Osteoblast (primary cell): ENCODE data around the gene HOXA9. TPM values are rescaled to one million over a fixed set of nuclear protein-coding genes. Genes with fewer than 3 reads are reported as not detected.
A peak's percentile ranks its signal among the peaks of the same experiment; 100 is the strongest.

ENCODE experiments used
- DNase-seq: peaks from one replicate; pipeline ENCODE4 v3.0.0; 2011; ENCODE audit warnings: low spot score, mixed read lengths; ENCODE audit not compliant: insufficient read length; ENCODE audit errors: missing footprints
- H2AFZ ChIP-seq: 2 replicates; pipeline ENCODE4 v1.6.0; 2011; ENCODE audit warnings: mild to moderate bottlenecking, low read length
- H3K27ac ChIP-seq: 2 replicates; pipeline ENCODE4 v1.5.1; 2011; ENCODE audit warnings: mild to moderate bottlenecking, low read depth, low read length, moderate library complexity
- H3K27me3 ChIP-seq: 2 replicates; pipeline ENCODE4 v1.6.0; 2012; ENCODE audit warnings: mild to moderate bottlenecking, control low read depth, inconsistent platforms, low read length, moderate library complexity; ENCODE audit not compliant: insufficient read depth
- H3K36me3 ChIP-seq: 2 replicates; pipeline ENCODE4 v1.5.1; 2011; ENCODE audit warnings: mild to moderate bottlenecking, low read length, control low read depth, moderate library complexity; ENCODE audit not compliant: insufficient read depth
- H3K4me1 ChIP-seq: 2 replicates; pipeline ENCODE4 v1.5.1; 2011; ENCODE audit warnings: mild to moderate bottlenecking, low read length, control low read depth, moderate library complexity; ENCODE audit not compliant: insufficient read depth
- H3K4me2 ChIP-seq: 2 replicates; pipeline ENCODE4 v1.6.0; 2011; ENCODE audit warnings: mild to moderate bottlenecking, low read length; ENCODE audit not compliant: insufficient read depth
- H3K4me3 ChIP-seq: fragments of 200-600 bp; sonication (generic); 3 replicates; pipeline ENCODE4 v1.5.1; 2012; ENCODE audit warnings: mild to moderate bottlenecking, low read length, inconsistent platforms; ENCODE audit not compliant: insufficient read depth
- H3K79me2 ChIP-seq: 2 replicates; pipeline ENCODE4 v1.6.0; 2012; ENCODE audit warnings: mild to moderate bottlenecking, low read length, control low read depth, inconsistent platforms; ENCODE audit not compliant: insufficient read depth
- H3K9me3 ChIP-seq: 2 replicates; pipeline ENCODE4 v1.5.1; 2011; ENCODE audit warnings: low read depth, low read length, control low read depth
- H4K20me1 ChIP-seq: 2 replicates; pipeline ENCODE4 v1.6.0; 2012; ENCODE audit warnings: mild to moderate bottlenecking, low read length, control low read depth; ENCODE audit not compliant: insufficient read depth
- CTCF ChIP-seq: IDR thresholded peaks from 2 replicates; pipeline ENCODE4 v1.5.1; 2011; ENCODE audit warnings: mild to moderate bottlenecking, low read depth, low read length, moderate library complexity; ENCODE audit errors: extremely low read depth
- total RNA-seq: library from RNA; depleted of rRNA; stranded (reverse); fragments of >200 nt; gene quantifications from 2 replicates; pipeline ENCODE4 v1.2.3, GENCODE V29; 2012

Gene HOXA9
- total RNA-seq, 1 donor: 19.5 TPM

- no peak for TF ChIP-seq CTCF
- peak; percentile 36 for DNase-seq
- H3K27me3 ChIP-seq: no peaks in the 10 kb centered on the region
- H3K4me2 ChIP-seq: no peak overlapping the region
- peaks cover 21% of the 10 kb centered on the region for H3K4me1 ChIP-seq
- H2AFZ ChIP-seq: no peak overlapping the region
- peaks cover 4% of the 10 kb centered on the region for H4K20me1 ChIP-seq
- peak overlapping the region; percentile 10 for H3K27ac ChIP-seq
- H3K4me3 ChIP-seq: no peak overlapping the region
- H3K9me3 ChIP-seq: no peaks in the 10 kb centered on the region
- peaks cover 59% of the 10 kb centered on the region for H3K36me3 ChIP-seq
- peaks cover 92% of the 10 kb centered on the region for H3K79me2 ChIP-seq
Measured at GRCh38 chr7:27143950-27144780, 21.2 kb downstream of the HOXA9 start.

DNA sequence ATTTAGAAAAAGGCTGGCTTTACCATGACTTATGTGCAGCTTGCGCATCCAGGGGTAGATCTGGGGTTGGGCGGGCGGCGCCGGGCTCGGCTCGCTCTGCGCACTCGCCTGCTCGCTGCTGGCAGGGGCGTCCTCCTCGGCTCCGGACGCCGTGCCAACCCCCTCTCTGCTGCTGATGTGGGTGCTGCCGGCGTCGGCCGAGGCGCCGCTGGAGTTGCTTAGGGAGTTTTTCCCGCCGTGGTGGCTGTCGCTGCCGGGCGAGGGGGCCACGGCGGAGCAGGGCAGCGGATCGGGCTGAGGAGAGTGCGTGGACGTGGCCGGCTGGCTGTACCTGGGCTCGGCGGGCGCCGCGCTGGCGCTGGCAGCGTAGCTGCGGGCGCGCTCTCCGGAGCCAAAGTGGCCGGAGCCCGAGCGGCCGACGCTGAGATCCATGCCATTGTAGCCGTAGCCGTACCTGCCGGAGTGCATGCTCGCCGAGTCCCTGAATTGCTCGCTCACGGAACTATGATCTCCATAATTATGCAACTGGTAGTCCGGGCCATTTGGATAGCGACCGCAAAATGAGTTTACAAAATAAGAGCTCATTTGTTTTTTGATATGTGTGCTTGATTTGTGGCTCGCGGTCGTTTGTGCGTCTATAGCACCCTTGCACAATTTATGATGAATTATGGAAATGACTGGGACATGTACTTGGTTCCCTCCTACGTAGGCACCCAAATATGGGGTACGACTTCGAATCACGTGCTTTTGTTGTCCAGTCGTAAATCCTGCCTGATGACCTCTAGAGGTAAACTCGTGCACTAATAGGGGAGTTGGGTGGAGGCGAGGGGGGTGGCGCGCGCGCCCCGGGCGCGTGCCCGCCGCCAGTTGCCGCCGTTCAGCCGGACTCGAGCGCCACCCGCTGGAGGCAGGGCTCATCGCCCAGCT, 22.1 kb downstream of the HOXA9 start, which contains the start of gene HOXA5:
TSS of gene HOXA5 (minus strand) at position 659 of the 927 bp plus-strand sequence. CDS start at position 585, 74 bp downstream.
- Histone ChIP-seq H2AFZ (no peak within 1 kb of the TSS), H3K4me1 (peaks cover 14% of the 10 kb centered on the region), H3K36me3 (peaks cover 59% of the 10 kb centered on the region), H3K27ac (peak within 1 kb of the TSS; percentile 37), H3K4me2 (peak within 1 kb of the TSS; percentile 59), H4K20me1 (peaks cover 4% of the 10 kb centered on the region), H3K27me3 (no peaks in the 10 kb centered on the region), H3K4me3 (peak within 1 kb of the TSS; percentile 63), H3K9me3 (no peaks in the 10 kb centered on the region), H3K79me2 (peaks cover 92% of the 10 kb centered on the region)
- peak; percentile 96 for DNase-seq
- TF ChIP-seq CTCF: peak; percentile 37

DNA sequence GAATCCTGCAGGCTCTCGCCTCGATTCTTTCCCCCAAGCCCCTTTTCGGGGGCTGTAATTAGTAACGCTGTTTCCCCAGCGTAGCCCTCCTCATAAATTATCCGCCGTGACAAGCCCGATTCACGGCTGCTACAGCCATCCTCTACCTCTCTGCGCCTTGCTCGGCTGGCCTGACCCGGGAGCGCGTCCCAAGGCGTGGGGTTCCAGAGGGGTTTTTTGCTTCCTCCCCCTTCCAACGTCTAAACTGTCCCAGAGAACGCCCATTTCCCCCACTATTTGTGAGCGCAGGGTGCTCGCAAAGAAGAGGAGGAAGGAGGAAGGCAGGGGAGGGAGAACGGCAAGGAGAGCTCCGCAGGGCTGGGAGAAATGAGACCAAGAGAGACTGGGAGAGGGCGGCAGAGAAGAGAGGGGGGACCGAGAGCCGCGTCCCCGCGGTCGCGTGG, 22.7 kb downstream of the HOXA9 start:
- Histone ChIP-seq H3K9me3 (no peaks in the 10 kb centered on the region), H3K36me3 (peaks cover 59% of the 10 kb centered on the region), H3K27me3 (no peaks in the 10 kb centered on the region), H3K27ac (peak overlapping the region; percentile 37), H3K4me2 (peak overlapping the region; percentile 43), H3K4me3 (peak overlapping the region; percentile 63), H2AFZ (no peak overlapping the region), H3K4me1 (peaks cover 16% of the 10 kb centered on the region), H3K79me2 (peaks cover 90% of the 10 kb centered on the region), H4K20me1 (peaks cover 4% of the 10 kb centered on the region)
- TF ChIP-seq CTCF: no peak
- DNase-seq: no peak
